ENCODE measurements around the gene NRXN3.
"Not testable (repeated sequence)": the region's sequence is repeated elsewhere in the genome, so short reads cannot be mapped to it uniquely, and the experiment has no call there.

The NRXN3 gene

DNA sequence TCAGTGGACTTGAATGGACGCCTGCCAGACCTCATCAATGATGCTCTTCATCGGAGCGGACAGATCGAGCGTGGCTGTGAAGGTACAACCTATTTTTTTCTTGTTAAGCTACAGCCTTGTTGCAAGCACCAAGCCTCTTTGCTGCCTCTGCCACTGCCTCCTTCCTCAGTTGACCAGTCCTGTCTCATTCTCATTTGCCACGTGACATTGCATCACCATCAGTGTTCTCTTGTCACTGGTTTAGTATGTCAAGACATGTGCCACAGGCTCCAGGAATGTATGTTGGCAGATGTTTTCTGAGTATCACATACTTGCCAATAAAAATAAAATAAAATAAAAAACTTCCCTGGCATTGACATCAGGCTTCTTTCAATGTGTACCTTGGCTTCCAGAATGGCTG, 798.1 kb downstream of the NRXN3 start:
- DNase-seq = no peak

DNA sequence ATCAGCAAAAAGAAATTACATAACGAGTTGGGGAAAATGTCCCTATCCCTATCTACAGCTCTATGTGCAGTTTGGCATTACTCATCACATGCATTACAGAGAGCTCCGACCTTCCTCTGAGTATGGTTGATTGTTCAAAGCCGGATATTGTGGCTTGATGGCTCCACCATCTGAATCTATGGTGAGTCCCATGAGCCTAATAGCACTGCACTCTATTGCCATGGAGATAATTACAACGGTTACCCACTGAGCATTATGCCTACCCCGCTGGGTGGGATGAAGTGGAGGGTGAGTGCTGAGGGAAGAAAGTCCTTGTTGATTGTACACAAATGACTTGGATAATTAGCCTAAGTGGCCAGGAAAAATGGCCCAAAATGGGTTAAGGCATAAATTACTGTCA, 800.5 kb downstream of the NRXN3 start:
- DNase-seq = peak; percentile 96

DNA sequence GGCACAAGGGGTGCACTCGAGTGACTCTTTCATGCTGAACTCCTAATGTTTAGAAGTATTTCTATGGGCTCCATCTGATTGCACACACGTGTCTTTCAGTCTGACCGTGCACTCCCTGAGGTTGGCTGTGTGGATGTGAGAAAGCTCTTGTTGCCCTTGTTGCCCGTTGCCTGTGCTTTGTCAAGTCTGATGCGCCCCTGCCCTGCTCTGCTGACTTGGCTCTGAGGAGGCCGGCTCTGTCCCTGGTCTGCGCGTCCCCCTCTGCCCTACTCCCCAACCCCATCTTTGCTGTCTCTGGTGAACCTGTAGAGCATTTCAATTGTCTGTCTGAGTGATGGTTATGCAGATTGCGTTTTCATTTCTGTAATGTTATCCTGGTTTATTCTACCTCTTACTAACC, 802.3 kb downstream of the NRXN3 start:
- DNase-seq = no peak

DNA sequence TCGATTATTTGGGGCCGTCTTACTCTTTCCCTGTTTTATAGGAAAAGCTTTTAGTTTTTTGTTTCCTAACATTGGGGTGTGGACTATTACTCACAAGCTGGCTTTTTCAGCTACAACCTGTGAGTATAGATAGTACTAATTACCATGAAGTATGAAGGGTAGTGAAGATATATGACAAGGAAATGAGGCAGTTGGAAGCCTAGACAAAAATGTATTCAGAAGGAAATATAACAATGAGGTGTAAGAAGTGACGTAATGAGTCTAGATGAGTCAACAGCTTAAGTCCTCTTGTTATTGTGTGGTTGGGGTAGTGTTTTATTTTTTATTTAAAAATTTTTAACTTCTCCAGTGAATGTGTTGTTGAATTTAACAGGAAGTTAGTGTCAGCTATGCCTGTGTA, 804.5 kb downstream of the NRXN3 start:
- no peak for DNase-seq

DNA sequence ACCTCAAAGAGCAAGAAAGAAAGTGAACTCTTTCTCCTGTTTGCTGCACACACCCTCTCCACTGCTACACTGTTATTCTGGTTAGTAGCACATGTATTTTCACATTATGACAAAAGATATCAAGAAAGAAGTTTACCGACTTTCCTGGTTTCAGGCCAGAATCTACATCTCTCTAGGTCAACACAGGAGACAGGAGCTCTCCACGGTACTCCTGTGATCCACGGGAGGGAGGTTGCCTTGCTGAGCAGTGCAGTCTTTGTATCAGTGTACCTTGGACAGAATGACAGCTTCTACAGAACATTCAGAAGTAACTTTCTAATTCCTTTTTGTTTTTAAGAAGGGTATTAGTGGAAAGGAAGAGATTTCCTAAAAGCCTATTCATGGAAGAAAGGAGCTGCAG, 805.6 kb downstream of the NRXN3 start:
- no peak for DNase-seq

DNA sequence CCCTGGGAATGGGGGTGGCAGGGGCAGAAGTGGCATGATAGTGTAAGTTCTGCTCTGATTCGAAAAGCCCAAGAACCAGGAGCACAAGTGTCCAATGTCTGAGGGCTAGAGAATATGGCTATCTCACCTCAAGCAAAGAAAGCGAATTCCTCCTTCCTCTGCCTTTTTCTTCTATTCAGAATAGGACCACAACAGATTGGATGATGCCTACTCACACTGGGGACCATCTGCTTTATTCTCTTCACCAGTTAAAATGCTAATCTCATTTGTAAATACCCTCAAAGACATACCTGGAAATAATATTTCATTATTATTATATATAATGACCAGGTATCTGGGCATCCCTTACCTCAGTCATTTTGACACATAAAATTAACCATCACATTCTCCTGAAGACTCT, 808.7 kb downstream of the NRXN3 start:
- no peak for DNase-seq

DNA sequence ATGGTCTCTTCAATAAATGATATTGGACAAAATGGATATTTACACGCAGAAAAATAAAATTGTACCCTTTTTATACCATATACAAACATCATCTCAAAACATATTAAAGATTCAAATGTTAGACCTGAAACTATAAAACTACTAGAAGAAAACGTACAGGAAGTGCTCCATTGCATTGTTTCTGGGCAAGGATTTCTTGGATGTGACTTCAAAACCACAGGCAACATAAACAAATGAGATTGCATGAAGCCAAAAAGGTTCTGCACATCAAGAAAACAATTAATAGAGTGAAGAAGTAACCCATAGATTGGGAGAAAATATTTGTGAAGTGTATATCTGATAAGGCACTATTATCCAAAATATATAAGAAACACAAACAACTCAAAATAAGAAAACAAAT, 812.4 kb downstream of the NRXN3 start:
- no peak for DNase-seq

DNA sequence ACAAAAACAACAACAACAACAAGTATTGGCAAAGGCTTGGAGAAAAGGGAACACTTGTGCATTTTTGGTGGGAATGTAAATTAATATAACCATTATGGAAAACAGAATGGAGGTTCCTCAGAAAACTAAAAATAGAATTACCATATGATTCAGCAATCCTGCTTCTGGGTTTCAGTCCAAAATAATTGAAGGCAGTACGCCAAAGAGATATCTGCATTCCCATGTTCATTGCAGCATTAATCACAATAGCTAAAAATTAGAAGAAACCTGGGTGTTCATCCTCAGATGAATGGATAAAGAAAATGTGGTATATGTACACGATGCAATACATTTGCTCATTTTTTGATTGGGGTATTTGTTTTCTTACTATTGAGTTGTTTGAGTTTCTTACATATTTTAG, 813.0 kb downstream of the NRXN3 start:
- DNase-seq = no peak

DNA sequence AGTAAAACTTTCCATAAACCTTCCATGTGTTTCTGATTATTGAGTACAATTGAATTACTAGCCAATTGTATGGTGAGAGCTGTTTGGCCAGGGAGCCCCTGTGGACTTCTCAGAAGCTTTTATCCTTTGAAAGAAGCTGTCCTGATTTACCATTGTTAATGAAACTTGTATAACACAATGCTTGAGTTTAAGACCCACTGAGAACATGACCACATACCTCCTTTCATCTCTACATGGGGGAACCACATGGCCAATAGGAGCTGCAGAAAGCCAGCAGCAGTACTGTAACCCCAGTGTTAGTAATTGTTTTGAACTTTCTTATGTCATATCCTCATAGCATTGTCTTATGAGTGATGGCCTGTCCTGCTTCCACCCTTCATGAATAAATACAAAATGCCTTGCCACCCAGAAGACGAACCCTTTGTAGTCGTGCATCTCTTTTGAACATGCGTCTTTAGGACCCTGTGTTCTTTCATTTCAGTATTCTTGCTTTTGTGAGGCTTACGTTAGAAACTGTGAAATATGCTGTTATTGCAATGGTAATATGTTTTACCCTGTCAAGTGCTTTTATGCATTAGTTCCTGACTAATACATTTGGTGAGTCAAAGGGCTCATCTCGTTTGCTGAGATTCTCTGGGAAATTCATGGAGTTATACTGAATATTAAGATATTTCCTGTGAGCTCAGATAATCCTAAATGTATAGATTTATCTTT, 815.7 kb downstream of the NRXN3 start:
- DNase-seq = no peak

DNA sequence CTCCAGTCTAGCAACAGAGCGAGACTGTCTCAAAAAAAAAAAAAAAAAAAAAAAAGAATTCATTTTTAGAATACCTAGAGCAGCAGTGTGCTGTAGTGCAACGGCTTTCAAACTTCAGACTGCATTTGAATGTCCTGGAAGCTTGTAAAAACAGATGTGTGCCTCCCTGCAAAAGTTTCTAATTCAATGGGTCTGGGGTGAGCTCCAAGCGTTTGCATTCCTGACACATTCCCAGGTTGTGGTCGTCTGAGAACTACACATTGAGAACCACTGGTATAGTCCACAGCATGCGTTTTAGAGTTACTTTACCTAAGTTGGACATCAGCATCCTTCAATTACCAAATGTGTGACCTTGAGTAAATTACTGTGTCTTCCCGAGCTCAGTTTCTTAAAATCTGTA, 816.8 kb downstream of the NRXN3 start:
- no peak for DNase-seq

DNA sequence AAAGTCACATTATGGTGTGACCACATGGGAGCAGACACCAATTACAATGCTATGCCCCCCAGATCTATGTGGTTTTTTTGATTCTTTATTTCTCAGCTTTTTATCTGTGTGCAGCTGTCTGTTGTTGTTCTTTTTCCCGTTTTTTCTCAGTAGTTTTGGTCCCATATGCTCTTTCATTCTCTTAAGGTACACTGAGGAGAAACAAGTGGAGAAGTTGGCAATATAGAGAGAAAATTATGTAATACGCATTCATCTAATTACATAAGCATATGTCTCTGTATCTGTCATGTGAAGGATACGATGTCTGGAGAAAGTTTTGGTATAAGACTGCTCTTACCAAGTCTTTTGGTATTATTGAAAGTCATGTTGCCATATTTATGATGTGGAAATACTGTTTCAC, 819.0 kb downstream of the NRXN3 start:
- no peak for DNase-seq

DNA sequence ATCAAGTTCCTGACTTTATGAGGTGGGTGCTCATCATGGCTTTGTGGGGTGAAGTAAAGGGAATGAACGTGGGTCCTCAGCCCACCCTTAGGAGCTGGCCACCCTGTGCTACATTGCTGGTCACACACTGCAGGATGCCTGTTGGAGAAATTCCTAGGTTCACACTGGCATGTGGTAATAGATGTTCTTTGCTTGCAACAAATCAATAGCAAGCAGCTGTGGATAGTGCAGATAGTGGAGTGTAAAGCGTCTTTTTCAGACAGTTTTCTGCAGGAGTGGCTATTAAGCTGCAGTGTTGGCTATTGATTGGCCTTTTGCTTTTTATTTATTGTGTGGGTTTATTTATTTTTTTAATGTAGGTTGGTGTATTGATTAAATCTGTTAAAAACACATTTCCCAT, 822.7 kb downstream of the NRXN3 start:
- no peak for DNase-seq

DNA sequence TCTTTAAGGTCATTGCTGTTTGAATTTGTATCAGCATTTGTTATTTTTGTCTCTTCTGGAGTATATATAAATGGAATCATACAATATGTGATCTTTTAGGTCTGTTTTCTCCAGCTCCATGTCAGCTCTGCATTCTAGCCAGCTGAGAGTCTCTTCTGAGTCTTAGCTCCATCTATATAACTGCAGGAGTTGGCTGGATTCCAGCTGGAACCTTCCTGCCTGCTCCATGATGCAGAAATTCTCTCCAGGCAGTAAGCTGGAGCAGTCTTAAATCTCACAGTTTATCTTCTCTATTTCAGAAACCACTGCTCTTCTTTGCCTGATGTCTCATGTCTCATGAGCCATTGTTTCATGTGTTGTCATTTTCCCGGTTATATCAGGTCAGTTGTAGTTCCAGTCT, 827.6 kb downstream of the NRXN3 start:
- peak; percentile 66 for DNase-seq

DNA sequence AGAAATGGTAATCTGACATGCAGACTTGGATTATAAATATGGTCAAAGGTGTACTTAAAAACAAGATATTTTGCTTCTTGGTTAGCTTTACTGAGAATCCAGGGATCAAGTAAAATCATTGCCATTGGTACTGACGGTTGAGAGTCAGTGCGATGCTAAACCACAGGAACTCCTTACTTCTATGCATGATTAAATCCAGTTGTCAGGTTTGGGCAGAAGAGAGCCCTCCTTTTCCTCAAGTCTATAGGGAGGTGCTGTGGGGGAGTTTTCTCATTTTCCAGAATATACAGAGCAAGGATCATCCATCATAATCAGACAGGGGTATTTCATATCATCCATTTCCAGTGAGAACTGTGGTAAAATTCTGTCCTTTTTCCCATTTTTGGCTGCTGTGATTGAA, 839.1 kb downstream of the NRXN3 start:
- DNase-seq = no peak

DNA sequence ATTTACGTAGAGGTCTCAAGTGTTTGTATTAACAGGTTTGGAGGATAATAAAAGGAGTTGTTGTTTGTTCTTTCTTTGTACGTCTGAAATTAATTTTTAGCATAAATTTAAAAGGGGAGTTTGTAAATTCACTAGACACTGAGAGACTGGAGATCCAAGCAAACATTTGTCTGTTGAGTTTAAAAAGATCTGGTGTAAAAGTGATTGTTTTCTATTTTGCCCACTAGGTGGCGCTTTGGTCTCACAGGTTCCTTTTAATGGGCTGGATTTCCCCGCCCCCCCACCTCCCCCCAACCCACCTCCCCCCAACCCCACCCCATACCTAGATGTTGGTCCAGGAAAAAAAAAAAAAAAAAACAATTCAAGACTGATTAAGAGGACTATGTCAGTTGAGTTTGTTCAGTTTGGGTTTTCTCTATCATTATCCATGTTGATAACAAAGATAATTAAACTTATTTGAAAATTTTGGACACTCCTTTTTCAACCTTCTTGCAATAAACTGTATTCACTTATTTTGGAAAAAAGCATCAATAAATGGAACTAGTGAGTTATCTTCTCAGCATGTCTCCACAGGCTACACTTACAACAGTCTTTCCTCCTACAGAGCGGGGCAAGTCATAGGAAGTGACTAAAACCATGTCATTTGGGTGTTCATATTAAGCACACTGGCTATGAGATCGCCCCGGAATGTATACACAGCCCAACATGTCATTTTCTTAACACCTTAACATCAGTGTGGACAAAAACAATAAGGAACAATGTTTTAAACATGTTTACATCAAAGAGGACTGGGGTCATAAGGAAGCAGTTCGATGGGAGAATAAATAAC, 841.1 kb downstream of the NRXN3 start:
- peak; percentile 51 for DNase-seq

DNA sequence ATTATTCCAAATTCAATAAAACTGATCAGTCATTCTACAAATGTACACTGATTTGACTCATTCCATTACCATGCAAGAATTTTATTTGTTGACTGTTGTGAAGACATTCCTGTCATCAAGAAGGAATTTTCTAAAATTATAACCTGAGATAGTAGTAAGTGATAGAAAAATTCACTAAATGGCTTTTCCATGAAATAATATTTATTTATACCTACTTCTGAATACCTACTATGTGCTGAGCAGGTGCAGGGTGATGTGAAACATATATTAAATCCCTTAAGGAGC, 841.7 kb downstream of the NRXN3 start:
- no peak for DNase-seq

DNA sequence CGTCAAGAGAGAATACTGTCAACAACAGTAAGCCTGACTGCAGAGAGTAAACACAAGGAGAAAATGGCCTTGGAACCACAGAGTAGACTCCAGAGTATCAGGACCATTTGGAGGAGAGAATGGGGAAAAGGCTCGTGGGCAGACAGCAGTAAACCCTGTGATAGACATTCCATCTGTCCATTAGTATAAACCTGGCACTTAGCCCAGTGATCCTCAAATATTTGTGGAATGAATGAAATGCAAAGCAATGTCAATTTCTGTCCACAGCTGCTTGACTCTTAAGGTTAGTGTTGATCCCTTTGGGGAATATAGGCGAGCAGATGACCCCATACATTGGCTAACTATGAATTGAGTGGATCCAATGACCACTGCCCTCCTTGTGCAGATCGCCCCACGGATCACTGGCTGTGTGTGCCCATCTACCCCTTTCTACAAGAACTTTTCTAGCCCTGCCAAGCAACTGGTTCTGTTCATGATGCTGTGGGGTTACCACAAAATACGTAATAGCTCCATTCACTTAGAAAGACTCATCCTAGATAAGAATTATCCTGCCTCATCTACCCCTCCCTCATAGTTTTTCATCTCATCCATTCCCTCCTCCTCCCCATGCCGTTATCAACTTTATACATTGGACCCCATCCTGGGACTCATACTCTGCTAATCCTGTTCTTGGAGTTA, 846.8 kb downstream of the NRXN3 start:
- DNase-seq = no peak

DNA sequence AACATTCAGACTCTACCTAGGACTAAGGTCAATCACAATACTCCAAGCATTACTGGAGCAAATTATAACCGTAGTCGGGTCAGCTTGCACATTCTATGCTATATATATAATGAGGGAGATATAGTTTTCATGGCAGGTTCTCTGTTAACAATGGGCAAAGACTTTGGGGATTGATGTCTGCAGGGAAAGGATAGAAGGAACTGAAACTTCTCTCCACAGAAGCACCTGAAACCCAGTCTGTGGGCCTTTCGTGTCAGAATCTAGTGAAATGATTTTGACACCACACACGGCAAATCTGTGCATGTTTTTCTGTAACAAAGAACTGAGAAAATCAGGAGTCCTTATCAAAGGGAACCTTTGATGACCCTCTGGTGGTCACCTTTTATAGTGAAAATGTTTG, 847.4 kb downstream of the NRXN3 start:
- no peak for DNase-seq

DNA sequence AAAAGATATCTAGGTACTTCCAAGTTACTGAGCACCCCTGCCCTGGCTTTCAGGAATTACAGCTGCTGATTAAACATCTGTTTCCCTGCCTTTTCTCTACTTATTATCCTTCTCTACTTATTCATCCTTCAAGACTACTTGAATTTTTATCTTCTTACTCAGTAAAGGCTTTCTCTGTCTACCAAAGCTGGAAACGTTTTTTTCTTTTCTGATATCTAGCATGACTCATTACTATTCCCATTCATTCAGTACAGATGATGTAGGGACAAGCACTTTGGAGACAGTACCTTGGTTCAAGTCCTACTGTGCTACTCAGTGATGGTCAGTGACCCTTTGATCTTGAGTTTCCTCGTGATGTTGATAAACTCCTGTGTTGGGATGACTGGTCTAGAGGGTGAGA, 848.7 kb downstream of the NRXN3 start:
- DNase-seq = no peak

DNA sequence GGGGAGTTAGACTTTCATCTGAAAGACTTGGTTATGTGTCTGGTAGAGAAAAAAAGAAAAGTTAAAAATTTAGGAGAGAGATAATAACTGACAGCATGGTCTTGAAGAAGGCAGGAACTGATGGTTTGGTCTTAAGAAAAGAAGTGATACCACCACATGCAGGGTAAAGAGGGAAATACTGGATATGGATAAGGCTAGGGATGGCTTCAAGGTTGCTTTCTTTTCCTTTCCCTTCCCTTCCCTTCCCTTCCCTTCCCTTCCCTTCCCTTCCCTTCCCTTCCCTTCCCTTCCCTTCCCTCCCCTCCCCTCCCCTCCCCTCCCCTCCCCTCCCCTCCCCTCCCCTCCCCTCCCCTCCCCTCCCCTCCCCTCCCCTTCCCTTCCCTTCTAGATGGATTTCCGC, 849.7 kb downstream of the NRXN3 start:
- DNase-seq = not testable (repeated sequence)

DNA sequence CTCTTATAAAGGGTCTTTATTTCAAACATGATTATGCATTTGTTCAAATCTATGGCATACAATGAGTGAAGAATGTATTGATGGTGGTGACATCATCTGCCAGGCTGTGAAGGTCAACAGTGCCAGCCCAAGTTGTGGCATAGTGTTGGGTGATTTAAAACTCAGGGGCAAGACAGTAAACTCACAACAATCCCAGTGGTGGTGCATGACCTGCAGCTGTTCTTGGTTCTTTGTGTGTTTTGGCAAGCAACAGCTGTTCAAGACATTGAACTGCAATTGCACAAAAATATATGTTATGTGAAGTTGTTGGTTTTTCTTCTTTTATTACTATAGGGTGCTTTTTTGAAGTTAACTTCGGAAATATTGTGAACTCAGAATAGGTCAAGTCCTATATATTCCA, 851.6 kb downstream of the NRXN3 start:
- DNase-seq = no peak

DNA sequence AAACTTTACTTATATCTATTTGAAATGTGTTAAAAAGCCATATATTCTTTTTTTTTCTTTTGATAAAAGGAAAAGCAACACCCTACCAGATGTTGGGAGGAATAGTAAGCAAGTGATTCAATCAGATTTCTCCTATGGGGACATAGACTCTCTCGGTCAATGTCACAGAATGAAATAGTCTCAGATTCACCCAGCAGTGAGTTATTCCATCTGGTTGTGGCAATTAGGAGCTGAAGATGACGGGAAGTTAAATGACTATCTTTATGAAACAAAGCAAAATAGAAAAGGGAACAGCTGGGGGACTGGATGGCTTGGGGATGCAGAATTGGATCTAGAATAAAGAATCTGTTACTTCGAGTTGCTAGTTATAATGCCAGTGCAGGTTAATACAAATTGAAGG, 857.0 kb downstream of the NRXN3 start:
- DNase-seq = no peak

DNA sequence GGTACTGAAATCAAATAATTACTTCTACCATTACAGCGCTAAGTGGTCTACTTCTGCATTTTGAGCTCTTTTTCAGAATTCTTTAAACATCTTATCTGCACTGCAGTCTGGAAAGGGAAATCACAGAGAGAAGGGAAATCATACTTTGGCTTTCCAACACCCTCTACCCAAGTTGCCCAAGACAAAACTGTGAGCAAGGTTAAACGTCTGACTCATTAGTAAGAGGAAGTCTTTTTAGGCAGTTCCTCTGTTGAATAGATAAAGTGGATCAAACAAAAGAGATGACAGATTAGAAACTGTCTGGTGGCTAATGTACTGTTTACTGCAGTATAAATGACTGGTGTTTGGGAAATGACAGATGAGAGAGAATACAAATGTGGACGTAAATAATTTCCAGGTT, 858.1 kb downstream of the NRXN3 start:
- no peak for DNase-seq

DNA sequence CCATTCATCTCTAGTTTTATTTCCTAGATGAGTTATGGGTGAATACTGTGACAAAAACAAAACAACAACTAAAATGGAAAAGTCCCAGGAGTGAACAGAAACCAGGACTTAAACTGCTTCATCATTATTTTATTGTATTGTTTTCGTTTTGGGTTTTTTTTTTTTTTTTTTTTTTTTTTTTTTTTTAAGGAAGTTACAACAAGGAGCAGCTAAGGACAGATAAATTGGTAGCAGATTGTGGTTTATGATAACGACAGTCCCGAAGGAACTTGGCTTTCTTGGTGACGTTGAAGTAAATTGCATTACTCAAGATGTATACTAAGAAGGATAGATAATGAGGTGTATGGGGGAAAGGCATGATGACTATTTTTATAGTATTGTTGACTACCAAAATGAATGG, 866.3 kb downstream of the NRXN3 start:
- DNase-seq = no peak

All from NCI-H1105 (cell line).